ENCODE results near the gene IFNL3.

GRCh38 chr19:39247701-39248664, 3.2 kb upstream of the IFNL3 start:
- TF ChIP-seq CTCF (IDR thresholded peaks at IDR 0.05; ENCODE audit: insufficient read depth, low read length) (no peak), GABPA (IDR thresholded peaks at IDR 0.05; ENCODE audit: low read depth) (no peak)
- TF ChIP-seq, protein P1, sequence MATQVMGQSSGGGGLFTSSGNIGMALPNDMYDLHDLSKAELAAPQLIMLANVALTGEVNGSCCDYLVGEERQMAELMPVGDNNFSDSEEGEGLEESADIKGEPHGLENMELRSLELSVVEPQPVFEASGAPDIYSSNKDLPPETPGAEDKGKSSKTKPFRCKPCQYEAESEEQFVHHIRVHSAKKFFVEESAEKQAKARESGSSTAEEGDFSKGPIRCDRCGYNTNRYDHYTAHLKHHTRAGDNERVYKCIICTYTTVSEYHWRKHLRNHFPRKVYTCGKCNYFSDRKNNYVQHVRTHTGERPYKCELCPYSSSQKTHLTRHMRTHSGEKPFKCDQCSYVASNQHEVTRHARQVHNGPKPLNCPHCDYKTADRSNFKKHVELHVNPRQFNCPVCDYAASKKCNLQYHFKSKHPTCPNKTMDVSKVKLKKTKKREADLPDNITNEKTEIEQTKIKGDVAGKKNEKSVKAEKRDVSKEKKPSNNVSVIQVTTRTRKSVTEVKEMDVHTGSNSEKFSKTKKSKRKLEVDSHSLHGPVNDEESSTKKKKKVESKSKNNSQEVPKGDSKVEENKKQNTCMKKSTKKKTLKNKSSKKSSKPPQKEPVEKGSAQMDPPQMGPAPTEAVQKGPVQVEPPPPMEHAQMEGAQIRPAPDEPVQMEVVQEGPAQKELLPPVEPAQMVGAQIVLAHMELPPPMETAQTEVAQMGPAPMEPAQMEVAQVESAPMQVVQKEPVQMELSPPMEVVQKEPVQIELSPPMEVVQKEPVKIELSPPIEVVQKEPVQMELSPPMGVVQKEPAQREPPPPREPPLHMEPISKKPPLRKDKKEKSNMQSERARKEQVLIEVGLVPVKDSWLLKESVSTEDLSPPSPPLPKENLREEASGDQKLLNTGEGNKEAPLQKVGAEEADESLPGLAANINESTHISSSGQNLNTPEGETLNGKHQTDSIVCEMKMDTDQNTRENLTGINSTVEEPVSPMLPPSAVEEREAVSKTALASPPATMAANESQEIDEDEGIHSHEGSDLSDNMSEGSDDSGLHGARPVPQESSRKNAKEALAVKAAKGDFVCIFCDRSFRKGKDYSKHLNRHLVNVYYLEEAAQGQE (IDR thresholded peaks at IDR 0.05; ENCODE audit: insufficient replicate concordance, low read depth): no peak

Measured in HL-60 (cell line).